Activated T-cell treated with anti-CD3 and anti-CD28 coated beads for 48 hours (primary cell): ENCODE measurements around the gene NEK3.
"Not testable (repeated sequence)": the region's sequence is repeated elsewhere in the genome, so short reads cannot be mapped to it uniquely, and the experiment has no call there.

ENCODE experiments used
- DNase-seq: peaks from one replicate; pipeline ENCODE4 v3.0.0-alpha.2; 2020; ENCODE audit warnings: low read depth

Gene NEK3

GRCh38 chr13:52169839-52170238, 10.4 kb upstream of the NEK3 start:
- DNase-seq, result no peak

- no peak for DNase-seq
These were observed 6.0 kb upstream of the NEK3 start for GRCh38 chr13:52165411-52165810.

- DNase-seq, result no peak
These were observed 5.6 kb upstream of the NEK3 start for GRCh38 chr13:52164989-52165388.

DNA sequence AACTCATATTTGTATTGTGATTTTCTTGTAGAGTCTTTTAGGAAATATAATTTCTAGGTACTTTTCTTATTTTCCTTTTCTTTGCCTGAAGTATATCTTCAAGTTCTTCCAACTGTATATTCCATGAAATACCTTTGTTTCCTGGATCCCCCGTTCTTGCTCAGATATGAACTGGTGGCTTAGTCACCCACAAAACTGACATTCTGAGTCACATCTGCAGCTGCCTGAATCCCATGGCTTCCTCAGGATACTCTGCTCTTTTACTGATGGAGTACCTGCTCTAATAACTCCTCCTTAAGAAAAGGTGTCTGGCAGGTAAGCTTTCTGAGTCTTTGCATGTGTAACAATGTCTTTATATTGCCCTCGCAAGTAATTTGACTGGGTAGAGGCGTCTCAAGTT, 4.5 kb upstream of the NEK3 start:
- not testable (repeated sequence) for DNase-seq

GRCh38 chr13:52162279-52163101, 3.1 kb upstream of the NEK3 start:
- no peak for DNase-seq

- no peak for DNase-seq
These were observed 1.8 kb upstream of the NEK3 start for GRCh38 chr13:52161181-52161646.

DNA sequence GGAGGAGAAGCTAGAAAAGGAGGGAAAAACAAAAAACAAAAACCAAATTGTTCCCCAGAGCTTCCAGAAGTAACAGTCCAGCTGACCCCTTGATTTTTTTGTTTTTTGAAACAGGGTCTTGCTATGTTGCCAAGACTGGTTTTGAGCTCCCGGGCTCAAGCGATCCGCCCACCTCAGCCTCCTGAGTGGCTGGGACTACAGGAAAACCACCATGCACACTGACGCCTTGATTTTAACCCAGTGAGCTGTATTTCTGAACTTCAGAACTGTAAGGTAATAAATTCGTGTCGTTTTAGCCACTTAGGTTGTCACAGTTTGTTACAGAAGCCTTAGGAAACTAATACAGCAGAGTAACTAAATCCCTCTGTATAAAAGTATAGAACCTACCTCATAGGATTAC, 1.1 kb upstream of the NEK3 start:
- DNase-seq, result no peak

- no peak for DNase-seq
These were observed 656 bp upstream of the NEK3 start for GRCh38 chr13:52160053-52160452.

DNA sequence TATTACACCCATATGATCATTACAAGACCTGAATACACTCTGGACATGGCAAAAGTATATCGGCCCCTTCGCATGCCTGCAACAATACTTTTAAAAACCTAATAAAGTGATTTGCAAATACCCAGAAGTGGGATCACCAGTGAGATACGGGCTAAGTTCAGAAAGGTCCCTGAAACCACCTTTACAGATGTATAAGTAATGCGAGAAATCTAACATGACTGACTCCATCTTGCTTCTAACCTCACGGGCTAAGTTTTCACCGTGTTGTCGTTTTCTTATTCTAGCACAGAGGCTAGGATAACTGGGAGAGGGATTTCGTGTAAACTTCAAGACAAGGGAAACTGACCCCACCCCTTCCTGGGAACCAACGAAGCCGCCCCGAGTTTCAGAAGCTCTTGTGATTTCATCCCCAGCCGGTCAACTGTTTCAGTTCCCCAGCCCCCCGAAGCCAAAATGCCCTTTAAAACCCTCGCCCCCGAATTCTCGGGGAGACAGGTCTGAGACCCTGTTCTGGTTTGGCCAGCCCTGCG, 703 bp downstream of the NEK3 start:
- no peak for DNase-seq

DNA sequence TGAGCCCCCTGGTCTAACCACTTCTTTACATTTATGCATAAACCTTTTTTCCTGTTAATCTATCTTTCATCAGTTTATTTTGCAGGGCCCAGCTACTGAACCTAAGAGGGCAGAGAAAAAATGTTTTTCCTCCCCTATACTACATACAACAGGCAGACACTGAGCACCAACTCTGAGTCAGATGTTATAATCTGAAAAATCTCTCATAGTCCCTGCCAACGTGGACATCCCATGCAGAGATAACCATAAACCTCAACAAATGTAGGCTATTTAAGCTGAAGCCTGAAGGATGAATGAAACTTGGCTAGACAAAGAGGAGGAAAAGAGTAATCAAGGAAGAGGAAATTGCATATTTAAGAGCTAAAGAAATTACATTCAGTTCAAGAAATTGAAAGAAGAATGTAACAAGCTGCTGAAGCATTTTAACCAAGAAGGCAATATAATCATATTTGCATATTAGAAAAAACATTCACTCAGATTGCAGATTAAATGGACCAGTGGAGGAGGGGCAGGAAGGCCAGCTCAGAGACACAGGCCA, 2.6 kb downstream of the NEK3 start:
- DNase-seq, result no peak

DNA sequence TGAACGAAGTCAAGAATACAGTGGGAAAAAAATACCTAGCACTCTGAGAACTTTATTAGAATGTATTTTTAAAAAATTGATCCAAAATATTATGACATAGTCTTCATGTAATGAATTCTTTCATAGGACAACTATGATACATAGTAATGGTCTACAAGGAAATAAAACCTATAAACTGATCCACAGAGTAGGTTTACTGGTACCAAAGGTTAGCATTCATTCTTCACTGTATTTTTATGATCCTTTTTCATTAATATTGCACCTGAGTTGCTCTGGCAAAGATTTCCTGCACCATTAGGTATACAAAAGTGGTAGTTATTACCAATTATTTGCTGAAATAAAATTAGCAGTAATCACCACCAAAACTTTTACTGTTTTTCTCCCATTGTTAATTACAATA, 4.2 kb downstream of the NEK3 start:
- DNase-seq, result no peak

DNA sequence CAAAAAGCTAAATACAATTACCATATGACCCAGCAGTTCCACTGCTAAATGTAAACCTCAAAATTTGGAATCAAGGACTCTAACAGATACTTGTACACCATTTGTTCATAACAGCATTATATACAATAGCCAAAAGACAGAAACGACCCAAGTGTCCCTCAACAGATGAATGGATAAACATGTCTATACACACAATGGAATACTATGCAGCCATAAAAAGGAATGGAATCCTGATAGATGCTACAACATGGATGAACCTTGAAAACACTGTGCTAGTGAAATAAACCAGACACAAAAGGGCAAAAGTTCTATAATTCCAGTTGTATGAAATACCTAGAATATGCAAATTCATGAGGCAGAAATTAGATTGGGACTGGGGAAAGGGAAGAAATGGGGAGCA, 12.2 kb downstream of the NEK3 start:
- DNase-seq, result no peak

DNA sequence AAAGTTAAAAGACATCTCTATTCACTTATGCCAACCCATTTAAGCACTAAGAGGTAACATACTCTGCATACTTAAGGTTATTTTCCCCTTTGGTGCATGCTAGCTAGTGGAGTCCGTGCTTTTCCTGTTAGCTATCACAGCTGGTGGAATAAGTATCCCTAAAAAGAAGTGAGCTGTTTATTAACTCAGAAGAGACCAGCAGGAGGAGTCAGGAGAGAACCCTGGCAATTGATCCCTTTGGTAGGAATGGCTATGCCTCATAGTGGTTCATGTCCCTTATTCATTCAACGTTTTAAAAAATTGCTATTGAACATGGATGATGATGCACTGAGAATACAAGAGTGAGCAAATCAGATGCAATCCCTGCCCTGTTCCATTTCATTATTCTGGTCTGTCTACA, 18.1 kb downstream of the NEK3 start:
- DNase-seq, result no peak

GRCh38 chr13:52137489-52137888, 21.9 kb downstream of the NEK3 start:
- no peak for DNase-seq

DNA sequence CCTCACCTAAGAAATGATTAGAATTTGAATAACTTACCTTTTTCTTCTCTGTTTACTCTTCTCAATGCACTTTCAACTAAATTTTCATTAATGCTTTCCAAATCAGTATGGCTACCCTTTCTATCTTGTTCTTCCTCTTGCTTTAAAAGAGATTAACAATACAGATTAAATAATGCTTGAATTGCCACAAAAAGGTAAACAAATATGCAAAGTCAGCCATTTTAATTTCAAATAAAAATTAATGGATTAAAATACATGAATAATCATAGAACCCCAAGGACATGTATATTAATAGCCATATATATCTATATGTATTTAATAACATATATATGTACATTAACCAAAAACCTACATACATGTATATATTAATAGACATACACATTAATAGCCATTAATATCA, 22.6 kb downstream of the NEK3 start:
- no peak for DNase-seq

GRCh38 chr13:52130641-52131040, 28.8 kb downstream of the NEK3 start:
- DNase-seq, result no peak

GRCh38 chr13:52128714-52129700, 30.4 kb downstream of the NEK3 start, which contains the start of gene NEK5:
TSS of gene NEK5 (minus strand) at chr13:52129073. CDS start at chr13:52127482, 1,591 bp downstream.
- peak; percentile 56 for DNase-seq

DNA sequence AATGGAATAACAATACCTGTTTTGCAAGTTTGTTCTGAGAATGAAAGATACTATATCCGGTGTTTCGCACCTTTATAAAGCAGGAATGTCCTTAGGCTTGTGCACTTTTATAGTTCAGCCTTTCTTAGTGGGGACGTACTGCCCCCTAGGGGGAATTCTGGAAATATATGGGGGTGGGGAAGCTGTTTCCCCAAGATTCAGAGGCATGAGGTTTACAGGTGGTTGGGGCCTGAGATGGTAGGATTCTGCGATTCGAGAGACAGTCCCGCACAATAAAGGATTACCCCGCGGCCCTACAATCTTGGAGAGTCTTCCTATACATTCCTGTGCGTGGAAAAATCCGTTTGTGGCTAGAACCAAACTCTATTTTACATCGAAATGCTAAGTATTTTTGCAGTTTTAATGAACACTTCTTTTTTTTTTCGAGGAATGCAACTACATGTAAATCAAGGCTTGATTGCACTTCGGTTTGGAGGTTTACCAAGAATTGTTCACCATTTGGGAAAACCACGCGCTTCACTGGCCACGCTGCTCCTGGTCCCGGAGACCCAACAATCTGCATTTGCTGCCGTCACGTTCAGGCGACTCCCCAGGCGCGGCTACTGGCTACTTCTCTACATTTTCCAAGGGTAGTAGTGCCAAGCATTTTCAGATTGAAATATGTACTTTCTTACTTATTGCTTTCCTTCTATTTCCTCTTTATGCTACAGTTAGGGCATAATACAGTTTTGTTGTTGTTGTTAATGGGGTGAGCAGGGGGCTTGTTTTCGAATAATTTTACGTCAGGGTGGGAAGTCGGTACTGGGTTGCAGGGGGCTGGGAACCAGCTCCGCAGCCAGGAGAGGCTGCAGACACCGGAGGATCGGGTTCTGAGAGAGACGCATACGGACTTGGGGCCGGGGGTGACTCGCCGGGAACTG, 31.4 kb downstream of the NEK3 start:
- DNase-seq, result peak; percentile 36

DNA sequence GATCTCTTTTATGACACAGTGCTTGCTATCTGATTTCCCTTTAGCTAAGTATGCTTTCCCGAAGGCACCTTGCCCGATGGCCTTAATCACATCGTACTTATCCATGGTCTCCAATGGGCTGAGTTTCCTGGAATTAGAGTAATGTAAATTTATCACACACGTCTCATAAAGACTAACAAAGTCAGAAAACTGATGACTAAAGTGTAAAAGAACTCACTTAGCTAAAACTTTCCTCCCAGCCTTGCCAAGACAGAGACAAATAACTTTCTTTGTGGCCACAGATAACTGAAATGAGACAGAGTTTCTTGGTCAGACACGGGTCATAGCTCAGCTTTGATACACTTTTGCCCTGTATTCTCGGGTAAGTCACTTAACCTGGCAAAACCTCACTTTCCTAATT, 32.0 kb downstream of the NEK3 start:
- no peak for DNase-seq

DNA sequence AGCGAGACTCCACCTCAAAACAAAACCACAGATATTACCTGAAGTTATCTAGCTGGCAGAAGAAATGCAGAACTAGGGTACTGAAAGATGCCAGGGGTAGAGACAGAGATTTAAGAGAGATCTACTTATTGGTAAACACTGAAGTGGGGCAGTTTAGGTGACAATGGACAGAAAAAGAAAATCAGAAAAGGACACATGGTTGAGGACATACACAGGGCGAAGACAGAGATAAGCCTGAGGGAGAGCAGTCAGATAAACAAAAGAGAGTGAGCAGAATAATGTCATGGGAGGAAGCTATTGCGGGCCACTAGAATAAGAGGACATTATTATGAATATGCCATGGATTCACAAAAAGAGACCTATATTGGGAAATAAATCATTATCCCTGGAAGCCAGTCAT, 33.9 kb downstream of the NEK3 start:
- no peak for DNase-seq

DNA sequence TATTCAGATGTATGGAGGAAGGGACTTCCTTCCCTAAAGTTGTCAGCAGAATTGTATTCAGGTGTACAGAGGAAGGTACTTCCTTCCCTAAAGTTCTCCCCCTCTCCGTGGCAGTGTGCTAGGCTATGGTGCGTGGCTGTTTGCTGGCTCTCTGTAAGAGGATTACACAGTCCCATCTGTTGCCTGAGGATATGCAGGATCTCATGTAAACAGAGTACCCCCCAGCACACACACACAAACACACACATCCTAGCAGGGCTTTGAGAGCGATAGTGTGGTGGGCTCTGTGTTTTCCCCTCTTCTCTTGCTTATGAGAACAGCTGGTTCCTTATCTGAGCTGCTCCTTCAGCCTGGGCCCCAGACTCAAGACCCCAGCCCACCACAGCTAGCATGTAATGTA, 40.8 kb downstream of the NEK3 start:
- DNase-seq, result no peak
